AG09319 (cell line): ENCODE results near the gene NMT2.

ENCODE experiments used
- DNase-seq: peaks from one replicate; pipeline ENCODE4 v3.0.0-alpha.2; 2010; ENCODE audit warnings: low read depth; ENCODE audit errors: extremely low read depth
- TF ChIP-seq, protein P1 (sequence below): IDR thresholded peaks from 2 replicates; pipeline ENCODE4 v1.5.1; 2011; ENCODE audit warnings: low read depth, mild to moderate bottlenecking, inconsistent platforms, low read length, moderate library complexity

Gene NMT2

DNA sequence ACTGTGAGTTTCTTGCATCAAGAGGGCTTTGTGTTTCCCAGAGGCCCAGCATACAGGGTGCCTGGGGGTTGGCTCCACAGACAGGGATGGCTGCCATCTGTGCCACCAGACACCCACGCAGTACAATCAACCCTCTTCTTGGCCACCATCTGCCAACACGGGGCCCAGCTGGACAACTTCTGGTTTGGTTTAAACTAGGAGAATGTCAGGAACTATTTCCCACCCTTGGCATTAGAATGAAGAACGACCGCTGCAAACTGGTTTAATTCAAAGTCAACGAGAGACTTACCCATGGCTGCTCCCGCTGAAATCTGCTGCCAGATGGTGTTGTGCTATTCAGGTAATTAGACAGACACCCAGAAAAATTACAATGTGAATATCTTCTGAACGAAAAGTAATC, 27.8 kb downstream of the NMT2 start:
- DNase-seq, result no peak
- TF ChIP-seq, protein P1, sequence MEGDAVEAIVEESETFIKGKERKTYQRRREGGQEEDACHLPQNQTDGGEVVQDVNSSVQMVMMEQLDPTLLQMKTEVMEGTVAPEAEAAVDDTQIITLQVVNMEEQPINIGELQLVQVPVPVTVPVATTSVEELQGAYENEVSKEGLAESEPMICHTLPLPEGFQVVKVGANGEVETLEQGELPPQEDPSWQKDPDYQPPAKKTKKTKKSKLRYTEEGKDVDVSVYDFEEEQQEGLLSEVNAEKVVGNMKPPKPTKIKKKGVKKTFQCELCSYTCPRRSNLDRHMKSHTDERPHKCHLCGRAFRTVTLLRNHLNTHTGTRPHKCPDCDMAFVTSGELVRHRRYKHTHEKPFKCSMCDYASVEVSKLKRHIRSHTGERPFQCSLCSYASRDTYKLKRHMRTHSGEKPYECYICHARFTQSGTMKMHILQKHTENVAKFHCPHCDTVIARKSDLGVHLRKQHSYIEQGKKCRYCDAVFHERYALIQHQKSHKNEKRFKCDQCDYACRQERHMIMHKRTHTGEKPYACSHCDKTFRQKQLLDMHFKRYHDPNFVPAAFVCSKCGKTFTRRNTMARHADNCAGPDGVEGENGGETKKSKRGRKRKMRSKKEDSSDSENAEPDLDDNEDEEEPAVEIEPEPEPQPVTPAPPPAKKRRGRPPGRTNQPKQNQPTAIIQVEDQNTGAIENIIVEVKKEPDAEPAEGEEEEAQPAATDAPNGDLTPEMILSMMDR, result no peak

GRCh38 chr10:15137636-15138035, 30.9 kb downstream of the NMT2 start:
- no peak for DNase-seq
- TF ChIP-seq, protein P1, result no peak

DNA sequence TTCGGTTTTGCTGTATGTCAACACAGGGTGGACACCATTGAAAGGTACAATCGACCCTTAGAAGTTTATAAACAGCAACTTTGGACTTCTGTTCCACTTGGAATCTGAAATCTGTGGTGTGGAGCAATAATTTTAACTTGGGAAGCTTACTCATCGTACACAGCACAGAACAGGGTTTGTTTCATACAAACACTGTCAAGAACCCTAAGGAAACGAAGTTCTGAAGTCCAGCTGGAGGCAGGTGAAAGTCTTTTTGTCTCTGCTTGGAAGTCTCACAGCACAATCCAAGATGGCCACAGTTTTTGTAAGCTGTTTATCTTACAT, 31.5 kb downstream of the NMT2 start:
- DNase-seq, result no peak
- TF ChIP-seq, protein P1, result no peak

- TF ChIP-seq, protein P1, result no peak
- DNase-seq, result no peak
These were observed 32.1 kb downstream of the NMT2 start for GRCh38 chr10:15136129-15137035.

- TF ChIP-seq, protein P1, result no peak
- no peak for DNase-seq
These were observed 37.2 kb downstream of the NMT2 start for GRCh38 chr10:15131330-15131729.

- TF ChIP-seq, protein P1, result no peak
- DNase-seq, result no peak
These were observed 43.6 kb downstream of the NMT2 start for GRCh38 chr10:15124908-15125307.

GRCh38 chr10:15124190-15124589, 44.3 kb downstream of the NMT2 start:
- TF ChIP-seq, protein P1, result no peak
- DNase-seq, result no peak
